Neural cell (in vitro differentiated cells): ENCODE data around the gene GFI1.

Experiments
- EP300 ChIP-seq: fragments of 450-650 bp; conservative IDR thresholded peaks from 2 replicates; pipeline ENCODE4 v1.6.1; 2014; ENCODE audit warnings: antibody characterized with exemption, mild to moderate bottlenecking, moderate library complexity; ENCODE audit not compliant: poor library complexity, severe bottlenecking
- EZH2 ChIP-seq: fragments of 200-600, 300-800 bp; shearing (Covaris generic), sonication (generic); IDR thresholded peaks from 2 replicates; pipeline ENCODE4 v1.6.1; 2014; ENCODE audit warnings: antibody characterized with exemption, low read length, borderline replicate concordance, mild to moderate bottlenecking; ENCODE audit not compliant: insufficient read depth, poor library complexity, severe bottlenecking
- MXI1 ChIP-seq: fragments of 450-650 bp; conservative IDR thresholded peaks from 2 replicates; pipeline ENCODE4 v1.6.1; 2014; ENCODE audit warnings: antibody characterized with exemption, mild to moderate bottlenecking; ENCODE audit not compliant: poor library complexity, severe bottlenecking
- POLR2AphosphoS5 ChIP-seq: IDR thresholded peaks from 2 replicates; pipeline ENCODE4 v1.6.1; 2012
- SMC3 ChIP-seq: fragments of 450-650 bp; conservative IDR thresholded peaks from 2 replicates; pipeline ENCODE4 v1.6.1; 2014; ENCODE audit warnings: antibody characterized with exemption, mild to moderate bottlenecking, moderate library complexity; ENCODE audit not compliant: poor library complexity
- TF ChIP-seq, protein P1 (sequence below): IDR thresholded peaks from 2 replicates; pipeline ENCODE4 v1.6.1; 2012; ENCODE audit warnings: borderline replicate concordance
- TF ChIP-seq, protein P2 (sequence below): fragments of 450-650 bp; IDR thresholded peaks from 2 replicates; pipeline ENCODE4 v1.5.1; 2014; ENCODE audit warnings: antibody characterized with exemption, mild to moderate bottlenecking, moderate library complexity; ENCODE audit not compliant: poor library complexity, severe bottlenecking

DNA sequence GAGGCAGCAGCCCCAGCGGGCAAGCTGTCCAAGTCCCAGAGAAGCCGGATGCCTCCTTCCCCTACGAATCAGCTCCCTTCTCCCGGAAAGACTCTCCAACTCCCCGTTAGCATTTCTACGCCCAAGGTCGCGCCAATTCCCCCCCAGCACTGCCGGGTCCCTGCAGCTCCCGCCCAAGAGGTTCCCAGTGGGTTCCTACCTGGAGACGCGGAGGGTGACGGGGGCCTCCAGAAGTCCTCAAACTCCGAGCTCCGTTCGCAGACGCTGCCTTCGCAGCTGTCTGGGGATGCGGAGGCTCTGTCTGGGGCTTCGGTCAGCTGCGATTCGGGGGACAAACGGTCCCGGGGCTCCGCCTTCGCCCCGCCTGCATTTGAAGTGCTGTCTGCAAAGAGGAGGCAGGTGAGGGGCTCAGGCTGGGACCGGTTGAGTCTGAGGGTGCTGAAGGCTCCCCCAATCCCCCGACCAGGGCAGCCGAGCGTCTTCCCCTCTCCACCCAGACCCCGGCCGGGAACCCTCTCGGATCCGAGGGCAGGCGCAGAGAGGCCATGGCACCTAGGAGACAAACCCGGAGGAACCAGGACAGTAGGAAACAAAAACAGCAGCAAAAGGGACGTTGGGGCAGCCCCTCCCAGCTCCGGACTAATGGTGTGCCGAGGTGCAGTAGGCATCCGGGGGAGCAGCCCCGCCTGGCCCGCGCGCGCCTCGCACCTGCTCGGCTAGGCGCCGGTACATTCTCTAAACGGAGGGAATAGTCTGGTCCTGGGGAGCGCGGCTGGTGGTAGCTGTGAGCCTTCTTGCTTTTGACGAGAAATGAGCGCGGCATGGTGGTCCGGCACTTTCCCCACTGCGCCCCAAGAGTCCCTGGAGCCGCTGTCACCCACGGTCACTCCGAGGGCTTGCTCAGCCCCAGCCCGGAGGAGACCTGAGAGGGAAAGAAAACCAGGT is 3.8 kb downstream of the GFI1 start:
- TF ChIP-seq, protein P1, sequence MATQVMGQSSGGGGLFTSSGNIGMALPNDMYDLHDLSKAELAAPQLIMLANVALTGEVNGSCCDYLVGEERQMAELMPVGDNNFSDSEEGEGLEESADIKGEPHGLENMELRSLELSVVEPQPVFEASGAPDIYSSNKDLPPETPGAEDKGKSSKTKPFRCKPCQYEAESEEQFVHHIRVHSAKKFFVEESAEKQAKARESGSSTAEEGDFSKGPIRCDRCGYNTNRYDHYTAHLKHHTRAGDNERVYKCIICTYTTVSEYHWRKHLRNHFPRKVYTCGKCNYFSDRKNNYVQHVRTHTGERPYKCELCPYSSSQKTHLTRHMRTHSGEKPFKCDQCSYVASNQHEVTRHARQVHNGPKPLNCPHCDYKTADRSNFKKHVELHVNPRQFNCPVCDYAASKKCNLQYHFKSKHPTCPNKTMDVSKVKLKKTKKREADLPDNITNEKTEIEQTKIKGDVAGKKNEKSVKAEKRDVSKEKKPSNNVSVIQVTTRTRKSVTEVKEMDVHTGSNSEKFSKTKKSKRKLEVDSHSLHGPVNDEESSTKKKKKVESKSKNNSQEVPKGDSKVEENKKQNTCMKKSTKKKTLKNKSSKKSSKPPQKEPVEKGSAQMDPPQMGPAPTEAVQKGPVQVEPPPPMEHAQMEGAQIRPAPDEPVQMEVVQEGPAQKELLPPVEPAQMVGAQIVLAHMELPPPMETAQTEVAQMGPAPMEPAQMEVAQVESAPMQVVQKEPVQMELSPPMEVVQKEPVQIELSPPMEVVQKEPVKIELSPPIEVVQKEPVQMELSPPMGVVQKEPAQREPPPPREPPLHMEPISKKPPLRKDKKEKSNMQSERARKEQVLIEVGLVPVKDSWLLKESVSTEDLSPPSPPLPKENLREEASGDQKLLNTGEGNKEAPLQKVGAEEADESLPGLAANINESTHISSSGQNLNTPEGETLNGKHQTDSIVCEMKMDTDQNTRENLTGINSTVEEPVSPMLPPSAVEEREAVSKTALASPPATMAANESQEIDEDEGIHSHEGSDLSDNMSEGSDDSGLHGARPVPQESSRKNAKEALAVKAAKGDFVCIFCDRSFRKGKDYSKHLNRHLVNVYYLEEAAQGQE: no peak
- TF ChIP-seq, protein P2, sequence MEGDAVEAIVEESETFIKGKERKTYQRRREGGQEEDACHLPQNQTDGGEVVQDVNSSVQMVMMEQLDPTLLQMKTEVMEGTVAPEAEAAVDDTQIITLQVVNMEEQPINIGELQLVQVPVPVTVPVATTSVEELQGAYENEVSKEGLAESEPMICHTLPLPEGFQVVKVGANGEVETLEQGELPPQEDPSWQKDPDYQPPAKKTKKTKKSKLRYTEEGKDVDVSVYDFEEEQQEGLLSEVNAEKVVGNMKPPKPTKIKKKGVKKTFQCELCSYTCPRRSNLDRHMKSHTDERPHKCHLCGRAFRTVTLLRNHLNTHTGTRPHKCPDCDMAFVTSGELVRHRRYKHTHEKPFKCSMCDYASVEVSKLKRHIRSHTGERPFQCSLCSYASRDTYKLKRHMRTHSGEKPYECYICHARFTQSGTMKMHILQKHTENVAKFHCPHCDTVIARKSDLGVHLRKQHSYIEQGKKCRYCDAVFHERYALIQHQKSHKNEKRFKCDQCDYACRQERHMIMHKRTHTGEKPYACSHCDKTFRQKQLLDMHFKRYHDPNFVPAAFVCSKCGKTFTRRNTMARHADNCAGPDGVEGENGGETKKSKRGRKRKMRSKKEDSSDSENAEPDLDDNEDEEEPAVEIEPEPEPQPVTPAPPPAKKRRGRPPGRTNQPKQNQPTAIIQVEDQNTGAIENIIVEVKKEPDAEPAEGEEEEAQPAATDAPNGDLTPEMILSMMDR: no peak
- no peak for TF ChIP-seq POLR2AphosphoS5
- TF ChIP-seq SMC3: no peak
- TF ChIP-seq EP300: no peak
- peak; percentile 88 for TF ChIP-seq EZH2
- no peak for TF ChIP-seq MXI1
